ENCODE measurements around the gene CENPVL2. TPM values are rescaled to one million over a fixed set of nuclear protein-coding genes. Genes with fewer than 3 reads are reported as not detected.
"Not testable (repeated sequence)": the region's sequence is repeated elsewhere in the genome, so short reads cannot be mapped to it uniquely, and the experiment has no call there.

The CENPVL2 gene
- total RNA-seq (under 1 TPM in 1 of 9 donors, not detected in 8; 0.06 TPM), polyA plus RNA-seq (not detected)
- long read RNA-seq, donor 1: 0 reads
- long read RNA-seq, donor 2: 0 reads
- long read RNA-seq, donor 3: 0 reads
- long read RNA-seq, donor 4: 0 reads
- long read RNA-seq, donor 5: 0 reads
- long read RNA-seq, donor 6: 0 reads
- long read RNA-seq, donor 7: 0 reads
- long read RNA-seq, donor 8: 0 reads
- long read RNA-seq, donor 9: 0 reads
- long read RNA-seq, donor 10: 0 reads

DNA sequence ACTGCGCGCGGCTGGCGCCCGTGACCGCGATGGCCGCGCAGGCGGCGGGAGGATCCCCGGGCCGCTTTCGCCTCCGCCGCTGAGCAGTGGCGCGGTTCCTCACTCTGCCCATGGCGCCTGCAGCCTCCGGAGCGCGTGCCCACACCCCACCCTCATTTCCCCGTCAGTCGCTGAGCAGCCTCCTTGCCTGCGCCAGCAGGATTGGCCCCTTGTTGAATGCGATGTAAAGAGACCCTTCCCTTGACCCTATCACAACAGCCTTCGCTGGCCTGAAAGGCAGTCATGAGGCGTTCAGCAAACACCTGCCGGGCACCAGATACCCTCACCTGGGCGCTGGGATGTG is at the start of gene CENPVL2:
CENPVL2 (minus strand) TSS at position 112 of the 343 bp plus-strand sequence; CDS start at position 112, 0 bp downstream.
- H3K36me3 ChIP-seq (replicated peaks in 1 of 2); H3K4me3 ChIP-seq; intact Hi-C loops (cut with DNase I); H3K4me1 ChIP-seq (replicated peaks in 1 of 2); DNase-seq; H3K27ac ChIP-seq; H3K27me3 ChIP-seq; H3K9me3 ChIP-seq (replicated peaks in 1 of 3): not testable (repeated sequence)
- no CpG with 5 or more reads among the region's 30 CpGs for WGBS, 4 donors

DNA sequence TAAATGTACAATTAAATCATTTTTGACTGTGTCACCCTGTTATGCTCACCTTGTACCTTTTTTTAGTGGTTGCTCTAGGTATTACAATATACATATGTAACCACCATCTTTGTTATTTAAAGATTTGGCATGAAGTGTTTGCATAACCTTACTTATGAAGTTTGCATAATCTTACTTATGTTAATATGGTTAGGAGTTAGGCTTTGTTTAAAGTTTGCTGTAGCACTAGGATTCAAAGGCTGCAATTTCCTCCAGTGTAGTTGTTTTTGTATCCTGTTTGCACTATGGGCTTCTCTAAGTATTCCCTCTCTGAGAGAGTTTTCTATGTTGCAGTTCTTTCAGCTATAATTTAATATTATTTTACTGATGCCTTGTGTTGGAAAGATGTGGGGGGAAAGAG is 45.6 kb upstream of the CENPVL2 start:
- Histone ChIP-seq H3K27me3 (peaks cover 41% of the 10 kb centered on the region), H3K36me3 (replicated peaks in 1 of 2) (no peaks in the 10 kb centered on the region), H3K27ac (no peak overlapping the region), H3K9me3 (replicated peaks in 1 of 3) (no peaks in the 10 kb centered on the region), H3K4me1 (replicated peaks in 1 of 2) (no peaks in the 10 kb centered on the region), H3K4me3 (no peak overlapping the region)
- DNase-seq: no peak
- no peak for TF ChIP-seq POLR2A (IDR thresholded peaks at IDR 0.05)
- TF ChIP-seq, protein P1, sequence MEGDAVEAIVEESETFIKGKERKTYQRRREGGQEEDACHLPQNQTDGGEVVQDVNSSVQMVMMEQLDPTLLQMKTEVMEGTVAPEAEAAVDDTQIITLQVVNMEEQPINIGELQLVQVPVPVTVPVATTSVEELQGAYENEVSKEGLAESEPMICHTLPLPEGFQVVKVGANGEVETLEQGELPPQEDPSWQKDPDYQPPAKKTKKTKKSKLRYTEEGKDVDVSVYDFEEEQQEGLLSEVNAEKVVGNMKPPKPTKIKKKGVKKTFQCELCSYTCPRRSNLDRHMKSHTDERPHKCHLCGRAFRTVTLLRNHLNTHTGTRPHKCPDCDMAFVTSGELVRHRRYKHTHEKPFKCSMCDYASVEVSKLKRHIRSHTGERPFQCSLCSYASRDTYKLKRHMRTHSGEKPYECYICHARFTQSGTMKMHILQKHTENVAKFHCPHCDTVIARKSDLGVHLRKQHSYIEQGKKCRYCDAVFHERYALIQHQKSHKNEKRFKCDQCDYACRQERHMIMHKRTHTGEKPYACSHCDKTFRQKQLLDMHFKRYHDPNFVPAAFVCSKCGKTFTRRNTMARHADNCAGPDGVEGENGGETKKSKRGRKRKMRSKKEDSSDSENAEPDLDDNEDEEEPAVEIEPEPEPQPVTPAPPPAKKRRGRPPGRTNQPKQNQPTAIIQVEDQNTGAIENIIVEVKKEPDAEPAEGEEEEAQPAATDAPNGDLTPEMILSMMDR (IDR thresholded peaks at IDR 0.05): no peak
- intact Hi-C loops (cut with DNase I): no loop called here

- H3K4me1 ChIP-seq (replicated peaks in 1 of 2); H3K27me3 ChIP-seq; intact Hi-C loops (cut with DNase I); H3K36me3 ChIP-seq (replicated peaks in 1 of 2); H3K4me3 ChIP-seq; DNase-seq; H3K9me3 ChIP-seq (replicated peaks in 1 of 3); H3K27ac ChIP-seq: not testable (repeated sequence)
- no CpG with 5 or more reads among the region's 18 CpGs for WGBS, 4 donors
These were observed 30.5 kb upstream of the CENPVL2 start for GRCh38 chrX:51712943-51713647.

GRCh38 chrX:51710277-51711164 is 27.9 kb upstream of the CENPVL2 start, which contains the start of gene CENPVL1:
Gene CENPVL1 (plus strand): TSS chrX:51710512. CDS start chrX:51710512, 0 bp downstream.
- H3K4me3 ChIP-seq; DNase-seq; H3K27ac ChIP-seq; H3K27me3 ChIP-seq; H3K9me3 ChIP-seq (replicated peaks in 1 of 3); intact Hi-C loops (cut with DNase I); H3K36me3 ChIP-seq (replicated peaks in 1 of 2); H3K4me1 ChIP-seq (replicated peaks in 1 of 2): not testable (repeated sequence)
- WGBS, 4 donors: no CpG with 5 or more reads among the region's 87 CpGs

- TF ChIP-seq, protein P1 (IDR thresholded peaks at IDR 0.05): no peak
- TF ChIP-seq POLR2A (IDR thresholded peaks at IDR 0.05): no peak
- Histone ChIP-seq H3K27me3 (peaks cover 23% of the 10 kb centered on the region), H3K36me3 (replicated peaks in 1 of 2) (no peaks in the 10 kb centered on the region), H3K9me3 (replicated peaks in 1 of 3) (no peaks in the 10 kb centered on the region), H3K27ac (no peak overlapping the region), H3K4me3 (no peak overlapping the region), H3K4me1 (replicated peaks in 1 of 2) (no peaks in the 10 kb centered on the region)
- intact Hi-C loops (cut with DNase I): no loop called here
- no peak for DNase-seq
- WGBS, 4 donors: 61 to 91% (median 77%) methylated on average over 4 to 8 of the region's 8 CpGs
These were observed 14.8 kb upstream of the CENPVL2 start for GRCh38 chrX:51697397-51697796.

Measured in adrenal gland (tissue), 19 donors.